22Rv1 (cell line): ENCODE data around the gene KIF23.
"Not testable (repeated sequence)": the region's sequence is repeated elsewhere in the genome, so short reads cannot be mapped to it uniquely, and the experiment has no call there.

Source experiments
- H3K27ac ChIP-seq: fragments of 450-650 bp; 2 replicates; pipeline ENCODE4 v1.5.1; 2017
- CTCF ChIP-seq: fragments of 450-650 bp; IDR thresholded peaks from 2 replicates; pipeline ENCODE4 v1.5.1; 2017; ENCODE audit warnings: mild to moderate bottlenecking
- ZFX ChIP-seq: fragments of 450-650 bp; IDR thresholded peaks from 2 replicates; pipeline ENCODE4 v1.6.1; 2017; ENCODE audit warnings: antibody characterized with exemption, borderline replicate concordance

Gene KIF23

DNA sequence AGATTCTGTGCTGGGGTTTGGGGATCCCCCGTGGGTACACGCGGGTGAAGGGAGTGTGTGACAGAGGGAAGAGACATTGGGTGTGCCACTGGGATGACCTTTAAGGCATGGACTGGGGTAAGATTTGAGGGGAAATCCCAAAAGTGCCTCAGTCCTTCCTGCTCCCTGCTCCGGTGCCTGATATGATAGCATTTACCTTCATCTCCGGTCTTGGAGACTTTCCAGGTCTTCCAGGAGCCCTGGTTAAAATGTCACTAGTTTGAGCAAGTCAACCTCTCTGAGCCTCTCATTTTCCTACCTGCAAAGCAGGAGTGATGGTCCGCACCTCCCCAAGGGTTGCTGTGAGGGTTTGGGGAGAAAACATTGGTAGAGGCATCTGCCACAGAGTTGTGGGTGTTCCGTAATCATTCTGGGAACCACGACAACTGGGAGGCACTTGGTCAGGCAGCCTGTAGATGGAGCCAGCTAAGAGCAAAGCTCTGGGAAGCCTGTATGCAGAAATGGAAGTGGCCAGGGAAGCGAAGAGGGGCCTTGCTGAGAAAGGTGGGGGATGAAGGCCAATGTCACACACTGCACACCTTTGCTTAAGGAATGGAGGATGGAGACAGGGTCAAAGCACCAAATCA is 33.9 kb upstream of the KIF23 start:
- TF ChIP-seq ZFX, result no peak
- TF ChIP-seq CTCF, result peak; percentile 44
- H3K27ac ChIP-seq, result no peak overlapping the region

DNA sequence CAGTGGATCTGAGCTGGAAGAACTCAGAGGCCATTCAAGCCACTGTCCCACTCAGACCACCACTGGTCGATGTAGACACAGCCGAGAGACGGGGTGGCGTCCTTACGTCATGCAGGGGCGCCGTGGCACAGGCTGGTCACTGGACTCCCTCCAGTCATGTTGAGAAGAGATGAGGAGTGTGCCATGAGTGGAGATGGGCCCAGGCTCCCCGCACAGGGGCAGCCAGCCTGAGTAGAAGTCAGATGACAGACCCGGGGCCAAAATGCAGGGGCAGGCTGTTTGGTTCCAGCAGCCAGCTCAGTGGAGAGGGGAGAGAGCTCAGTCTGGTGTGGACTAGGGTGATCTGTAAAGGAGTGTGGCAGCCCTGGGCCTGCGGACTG is 33.4 kb upstream of the KIF23 start:
- no peak for TF ChIP-seq ZFX
- TF ChIP-seq CTCF, result peak; percentile 14
- no peak overlapping the region for H3K27ac ChIP-seq

DNA sequence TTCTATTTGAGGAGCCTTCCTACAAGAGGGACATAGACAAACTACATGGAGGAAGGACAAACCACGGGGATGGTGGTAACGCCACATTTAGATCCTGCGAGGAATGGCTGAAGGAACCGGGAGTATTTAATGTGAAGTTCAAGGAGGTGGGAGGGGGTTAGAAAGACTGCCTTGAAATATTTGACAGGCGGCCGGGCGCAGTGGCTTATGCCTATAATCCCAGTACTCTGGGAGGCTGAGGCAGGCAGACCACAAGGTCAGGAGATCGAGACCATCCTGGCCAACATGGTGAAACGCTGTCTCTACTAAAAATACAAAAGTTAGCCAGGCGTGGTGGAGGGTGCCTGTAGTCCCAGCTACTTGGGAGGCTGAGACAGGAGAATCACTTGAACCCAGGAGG is 32.0 kb upstream of the KIF23 start:
- not testable (repeated sequence) for H3K27ac ChIP-seq

GRCh38 chr15:69384066-69384465 is 30.1 kb upstream of the KIF23 start:
- not testable (repeated sequence) for H3K27ac ChIP-seq

DNA sequence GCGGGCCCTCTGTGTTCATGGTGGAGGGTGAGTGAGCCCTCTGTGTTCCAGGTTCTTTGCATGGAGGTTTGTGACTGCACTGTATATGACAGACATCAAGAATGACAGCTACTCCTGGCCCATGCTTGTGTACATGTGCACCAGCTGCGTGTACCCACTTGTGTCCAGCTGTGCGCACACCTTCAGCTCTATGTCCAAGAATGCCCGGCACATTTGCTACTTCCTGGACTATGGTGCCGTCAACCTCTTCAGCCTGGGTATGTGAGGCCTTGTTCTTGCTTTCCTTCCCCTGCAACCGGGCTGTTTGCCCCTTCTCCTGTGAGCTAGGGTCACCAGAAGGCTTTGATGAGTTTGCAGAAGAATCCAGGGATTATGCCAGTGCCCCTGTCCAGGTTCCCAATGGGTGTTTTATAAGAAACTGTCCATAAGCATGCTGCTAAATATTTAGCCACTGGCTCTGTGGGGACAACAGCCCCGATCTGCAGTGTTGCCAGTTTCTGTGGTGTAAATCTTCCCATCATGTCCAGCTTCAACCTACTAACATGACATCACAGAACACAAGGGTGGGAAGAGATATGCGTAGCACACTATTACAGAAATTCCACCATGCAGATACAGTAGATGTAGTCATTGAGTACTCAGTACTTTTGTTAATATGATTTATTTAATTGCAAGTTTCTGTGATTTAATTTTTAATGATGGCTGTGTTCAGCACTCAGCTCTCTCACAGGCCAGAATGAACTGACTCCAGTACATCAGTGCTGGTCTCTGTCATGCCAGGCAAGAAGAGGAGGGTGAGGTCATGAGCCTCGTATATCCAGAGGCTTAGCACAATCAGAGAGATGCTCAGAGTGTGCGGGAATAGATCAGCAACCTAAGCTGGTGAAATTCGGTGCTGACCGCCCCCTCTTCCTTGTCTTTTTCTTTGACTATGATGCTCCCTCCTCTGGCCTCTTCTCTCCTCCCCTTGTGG is 29.2 kb upstream of the KIF23 start:
- H3K27ac ChIP-seq, result no peak overlapping the region
- TF ChIP-seq ZFX (no peak), CTCF (no peak)

GRCh38 chr15:69385831-69386230 is 28.3 kb upstream of the KIF23 start:
- TF ChIP-seq CTCF, result no peak
- no peak for TF ChIP-seq ZFX
- no peak overlapping the region for H3K27ac ChIP-seq

DNA sequence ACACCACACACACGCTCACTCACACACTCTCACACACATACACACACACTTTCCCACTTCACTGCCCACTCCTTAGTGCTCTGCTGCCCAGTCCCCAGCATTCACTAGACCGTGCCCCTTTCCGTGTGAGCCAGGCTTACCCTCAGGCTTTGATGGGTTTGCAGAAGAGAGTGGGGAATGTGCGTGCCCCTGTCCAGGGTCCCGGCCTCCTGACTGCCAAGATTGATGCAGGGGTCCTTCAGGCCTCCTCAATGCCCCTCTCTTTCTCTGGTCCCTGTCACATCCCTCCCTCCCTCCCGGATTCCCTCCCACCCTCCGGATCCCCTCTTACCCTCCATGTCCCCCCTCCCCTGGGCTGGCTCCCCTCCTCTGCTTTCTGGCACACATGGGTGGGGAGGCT is 27.9 kb upstream of the KIF23 start:
- TF ChIP-seq CTCF (no peak), ZFX (no peak)
- H3K27ac ChIP-seq, result no peak overlapping the region

DNA sequence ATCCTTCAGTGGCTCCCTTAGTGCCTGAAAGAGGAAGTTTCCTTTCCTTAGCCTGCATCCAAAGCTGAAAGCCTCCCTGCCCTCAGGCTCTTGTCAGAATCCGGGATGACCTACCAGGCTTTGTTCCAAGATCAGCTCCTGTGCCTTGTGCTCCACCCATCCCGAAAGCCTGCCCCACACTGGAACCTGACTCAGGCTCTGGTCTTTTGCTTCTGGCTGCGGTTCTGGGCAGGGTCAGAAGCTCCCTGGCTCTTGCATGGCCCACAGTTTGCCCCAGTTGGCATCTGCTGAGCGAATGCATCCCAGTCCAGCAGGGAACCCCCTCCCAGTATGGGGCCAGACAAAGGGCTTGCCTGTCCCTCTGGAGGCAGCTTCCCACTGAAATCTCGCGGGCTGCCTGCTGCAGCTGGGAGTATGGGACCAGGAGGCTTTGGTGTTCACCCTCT is 25.9 kb upstream of the KIF23 start:
- TF ChIP-seq ZFX, result no peak
- TF ChIP-seq CTCF, result no peak
- H3K27ac ChIP-seq, result peak overlapping the region; percentile 67
